Measurements from ENCODE around the gene ABCD3.

The ABCD3 gene

GRCh38 chr1:94527447-94528031 lies 109.3 kb downstream of the ABCD3 start:
- DNase-seq (ENCODE audit: low read depth): no peak

- no peak for DNase-seq (ENCODE audit: low read depth)
These were observed 110.1 kb downstream of the ABCD3 start for GRCh38 chr1:94528299-94528698.

GRCh38 chr1:94528826-94529225 lies 110.6 kb downstream of the ABCD3 start:
- DNase-seq (ENCODE audit: low read depth): no peak

- DNase-seq (ENCODE audit: low read depth): no peak
These were observed 111.2 kb downstream of the ABCD3 start for GRCh38 chr1:94529416-94529815.

GRCh38 chr1:94530373-94530878 lies 112.2 kb downstream of the ABCD3 start:
- DNase-seq (ENCODE audit: low read depth): no peak

- no peak for DNase-seq (ENCODE audit: low read depth)
These were observed 113.5 kb downstream of the ABCD3 start for GRCh38 chr1:94531664-94532063.

- no peak for DNase-seq (ENCODE audit: low read depth)
These were observed 113.9 kb downstream of the ABCD3 start for GRCh38 chr1:94532077-94532476.

GRCh38 chr1:94535095-94535494 lies 116.9 kb downstream of the ABCD3 start:
- no peak for DNase-seq (ENCODE audit: low read depth)

- no peak for DNase-seq (ENCODE audit: low read depth)
These were observed 117.7 kb downstream of the ABCD3 start for GRCh38 chr1:94535879-94536278.

- DNase-seq (ENCODE audit: low read depth): no peak
These were observed 119.1 kb downstream of the ABCD3 start for GRCh38 chr1:94537254-94537653.

GRCh38 chr1:94538243-94538827 lies 120.1 kb downstream of the ABCD3 start:
- no peak for DNase-seq (ENCODE audit: low read depth)

GRCh38 chr1:94539496-94539895 lies 121.3 kb downstream of the ABCD3 start:
- DNase-seq (ENCODE audit: low read depth): no peak

- DNase-seq (ENCODE audit: low read depth): no peak
These were observed 122.5 kb downstream of the ABCD3 start for GRCh38 chr1:94540440-94541245.

GRCh38 chr1:94541246-94542087 lies 123.3 kb downstream of the ABCD3 start, which contains the start of gene F3:
TSS of gene F3 (minus strand) at chr1:94541759. CDS start at chr1:94541636, 123 bp downstream.
- peak; percentile 16 for DNase-seq (ENCODE audit: low read depth)

- DNase-seq (ENCODE audit: low read depth): no peak
These were observed 124.1 kb downstream of the ABCD3 start for GRCh38 chr1:94542088-94542870.

GRCh38 chr1:94543001-94543400 lies 124.8 kb downstream of the ABCD3 start:
- DNase-seq (ENCODE audit: low read depth): no peak

- no peak for DNase-seq (ENCODE audit: low read depth)
These were observed 125.9 kb downstream of the ABCD3 start for GRCh38 chr1:94543893-94544635.

GRCh38 chr1:94544706-94545490 lies 126.7 kb downstream of the ABCD3 start:
- DNase-seq (ENCODE audit: low read depth): no peak

GRCh38 chr1:94549706-94550105 lies 131.5 kb downstream of the ABCD3 start:
- DNase-seq (ENCODE audit: low read depth): no peak

- no peak for DNase-seq (ENCODE audit: low read depth)
These were observed 132.2 kb downstream of the ABCD3 start for GRCh38 chr1:94550396-94550795.

Measured in stimulated activated CD8-positive, alpha-beta memory T cell treated with anti-CD3 and anti-CD28 coated beads, Interleukin-15, amount 100 ng/mL, for 1 hour (primary cell).